SIG-M5 treated with dmso at 0.1 percent for 504 hours (cell line): ENCODE data around the gene HDHD3.
A peak's percentile ranks its signal among the peaks of the same experiment; 100 is the strongest.
"Not testable (repeated sequence)": the region's sequence is repeated elsewhere in the genome, so short reads cannot be mapped to it uniquely, and the experiment has no call there.

Experiments used
- DNase-seq: peaks from one replicate; lab custom pipeline; 2025; ENCODE audit not compliant: unreplicated experiment; lab: John Stamatoyannopoulos, UW

Gene HDHD3, protein sequence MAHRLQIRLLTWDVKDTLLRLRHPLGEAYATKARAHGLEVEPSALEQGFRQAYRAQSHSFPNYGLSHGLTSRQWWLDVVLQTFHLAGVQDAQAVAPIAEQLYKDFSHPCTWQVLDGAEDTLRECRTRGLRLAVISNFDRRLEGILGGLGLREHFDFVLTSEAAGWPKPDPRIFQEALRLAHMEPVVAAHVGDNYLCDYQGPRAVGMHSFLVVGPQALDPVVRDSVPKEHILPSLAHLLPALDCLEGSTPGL

DNA sequence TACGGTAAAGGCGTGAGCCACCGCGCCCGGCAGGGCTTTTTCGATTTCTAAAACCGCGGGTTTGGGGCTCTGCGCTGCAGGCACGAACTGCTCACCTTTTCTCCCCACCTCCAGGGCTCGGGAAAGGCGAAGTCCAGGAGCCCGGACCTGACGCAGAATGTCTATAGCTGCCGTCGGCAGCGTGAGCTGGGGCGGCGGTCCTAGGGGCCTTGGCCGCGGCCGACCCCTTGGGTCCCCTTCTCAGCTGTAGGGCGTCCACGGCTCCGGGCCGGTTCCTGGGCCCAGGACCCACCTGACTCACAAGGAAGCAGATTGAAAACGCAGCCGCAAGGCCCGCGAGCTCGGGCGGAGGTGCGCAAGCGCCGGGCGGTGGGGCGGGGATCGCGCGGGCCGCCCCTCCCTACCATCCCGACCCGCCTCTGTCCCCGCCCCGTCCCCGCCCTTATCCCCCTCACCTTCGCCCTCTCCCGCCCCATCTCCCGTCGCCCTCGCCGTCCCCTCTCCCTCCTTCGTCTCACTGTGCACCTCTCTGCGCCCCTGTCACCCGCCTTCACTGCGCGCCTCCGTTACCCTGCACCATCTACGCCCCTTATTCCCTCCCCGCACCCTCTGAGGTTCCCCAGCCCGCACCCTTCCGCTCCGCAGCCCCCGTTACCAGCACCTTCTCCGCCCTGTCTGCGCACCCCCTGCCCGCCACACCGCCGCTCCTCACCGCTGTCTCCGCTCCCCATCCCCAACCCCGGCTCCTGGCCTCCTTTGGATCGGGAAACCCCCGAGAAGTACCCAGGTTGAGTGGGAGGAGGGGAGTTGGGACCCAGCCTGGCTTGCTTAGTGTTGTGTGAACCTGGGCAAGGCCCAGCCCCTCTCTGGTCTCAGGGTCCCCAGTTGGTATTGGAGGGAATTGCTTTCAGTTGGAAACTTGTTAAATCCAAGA lies at the start of gene HDHD3:
HDHD3 (minus strand) TSS at position 353 of the 934 bp plus-strand sequence. CDS start 2,632 bp downstream, outside the sequence.
- DNase-seq = peak; percentile 63

DNA sequence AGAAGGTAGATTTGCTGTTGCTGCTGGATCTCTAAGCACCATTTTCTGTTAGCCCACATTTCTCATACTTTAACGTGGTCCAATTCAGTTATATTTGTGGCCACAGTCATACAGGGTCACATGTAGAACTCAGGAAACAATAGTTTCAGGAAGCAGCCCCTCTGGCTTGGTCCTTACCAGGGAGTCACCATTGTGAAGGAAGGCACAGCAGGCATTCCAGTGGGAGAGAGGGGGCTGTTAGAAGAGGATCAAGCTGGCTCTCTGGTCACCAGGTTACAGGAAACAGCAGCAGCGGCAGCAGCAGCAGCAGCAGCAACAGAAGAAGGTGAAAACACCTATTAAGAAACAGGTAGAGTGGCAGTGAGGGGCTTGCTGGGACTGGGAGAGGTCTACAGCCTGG lies 48.3 kb upstream of the HDHD3 start:
- DNase-seq = no peak

GRCh38 chr9:113421726-113422125 lies 44.9 kb upstream of the HDHD3 start:
- DNase-seq = no peak

DNA sequence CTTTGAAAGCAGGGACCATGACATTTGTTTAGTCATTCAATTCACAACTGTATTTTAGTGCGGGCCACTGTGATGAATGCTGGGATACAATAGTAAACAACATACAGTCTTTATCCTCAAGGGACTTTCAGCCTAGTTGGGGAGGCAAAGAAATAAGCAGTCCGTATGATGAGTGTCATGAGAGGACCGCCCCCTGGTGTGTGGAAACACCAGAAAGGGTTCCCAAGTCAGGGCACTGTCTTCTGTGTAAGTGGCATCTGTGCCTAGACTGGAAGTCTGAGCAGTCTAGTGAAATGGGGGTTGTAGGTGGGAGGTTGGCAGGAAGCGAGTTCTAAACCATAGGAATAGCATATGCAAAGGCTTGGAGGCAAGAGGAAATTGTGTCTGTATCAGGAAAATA lies 40.6 kb upstream of the HDHD3 start:
- DNase-seq = no peak

DNA sequence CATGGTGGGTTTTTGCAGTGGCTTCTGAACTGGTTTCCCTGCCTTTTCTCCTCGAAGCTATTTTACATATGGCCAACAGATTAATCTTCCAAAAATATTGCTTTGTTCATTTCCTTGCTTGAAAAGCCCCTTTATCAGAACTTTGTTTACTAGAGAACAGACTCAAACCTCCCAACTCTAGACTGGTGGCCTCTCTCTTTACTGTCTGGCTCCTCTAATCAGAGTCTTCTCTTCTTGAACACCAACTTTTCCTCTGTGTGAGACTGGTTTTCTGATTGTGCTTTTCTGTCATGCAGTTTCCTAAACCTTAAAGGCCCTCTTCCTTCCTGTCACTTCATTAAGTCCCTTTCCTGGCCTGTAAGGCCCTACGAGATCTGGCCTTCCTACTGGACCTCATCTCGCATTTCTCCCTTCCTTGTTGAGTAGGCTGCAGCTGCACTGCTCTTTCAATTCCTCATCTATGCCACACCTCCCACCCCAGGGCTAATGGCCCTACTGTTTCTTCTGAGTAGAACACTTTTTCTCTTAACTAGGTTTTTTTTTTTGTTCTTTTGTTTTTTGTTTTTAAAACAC lies 39.4 kb upstream of the HDHD3 start:
- DNase-seq = peak; percentile 55

GRCh38 chr9:113410207-113410864 lies 33.5 kb upstream of the HDHD3 start, which contains the start of the genes C9orf43 and POLE3:
Gene C9orf43, plus strand, starts transcription at chr9:113410747. Its CDS starts 2,747 bp downstream, at chr9:113413494.
Gene POLE3, minus strand, starts transcription at chr9:113410675. Its CDS starts 382 bp downstream, at chr9:113410293.
- DNase-seq = peak; percentile 94

DNA sequence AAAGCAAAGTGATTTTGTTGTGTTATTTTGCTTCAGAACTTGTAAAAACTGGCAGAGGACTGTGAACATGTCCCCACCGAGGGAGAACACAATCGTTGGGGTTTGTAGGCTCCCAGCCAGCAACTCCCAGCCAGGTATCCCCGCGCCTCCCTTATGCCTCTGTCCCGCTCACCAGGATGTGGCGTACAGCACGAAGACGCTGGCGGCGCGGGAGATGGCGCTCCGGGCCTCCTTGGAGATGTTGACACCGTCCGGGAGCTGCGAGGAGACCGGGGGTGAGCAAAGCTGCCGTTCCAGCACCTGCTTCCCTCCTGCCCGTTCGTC lies 33.1 kb upstream of the HDHD3 start:
- DNase-seq = no peak

DNA sequence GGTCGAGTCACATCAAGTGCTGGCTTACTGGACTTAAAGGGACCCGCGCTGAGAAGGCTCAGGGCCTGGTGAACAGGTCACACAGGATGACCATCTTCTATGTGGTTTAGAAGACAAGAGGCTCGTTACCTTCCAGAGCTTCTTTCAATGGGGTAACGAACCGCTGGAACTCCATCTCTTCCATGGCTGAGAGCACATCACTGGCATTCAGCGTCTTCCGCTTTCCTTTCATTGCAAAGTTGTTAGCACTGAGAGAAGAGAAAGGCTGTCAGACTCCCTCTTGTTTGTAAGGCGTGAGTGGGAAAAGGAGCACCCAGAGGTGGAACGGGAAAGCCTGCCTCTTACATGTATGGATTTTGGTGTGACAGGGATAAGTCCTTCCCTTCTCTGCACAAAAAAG lies 32.7 kb upstream of the HDHD3 start:
- peak; percentile 15 for DNase-seq

GRCh38 chr9:113406873-113407511 lies 30.2 kb upstream of the HDHD3 start:
- DNase-seq = peak; percentile 77

DNA sequence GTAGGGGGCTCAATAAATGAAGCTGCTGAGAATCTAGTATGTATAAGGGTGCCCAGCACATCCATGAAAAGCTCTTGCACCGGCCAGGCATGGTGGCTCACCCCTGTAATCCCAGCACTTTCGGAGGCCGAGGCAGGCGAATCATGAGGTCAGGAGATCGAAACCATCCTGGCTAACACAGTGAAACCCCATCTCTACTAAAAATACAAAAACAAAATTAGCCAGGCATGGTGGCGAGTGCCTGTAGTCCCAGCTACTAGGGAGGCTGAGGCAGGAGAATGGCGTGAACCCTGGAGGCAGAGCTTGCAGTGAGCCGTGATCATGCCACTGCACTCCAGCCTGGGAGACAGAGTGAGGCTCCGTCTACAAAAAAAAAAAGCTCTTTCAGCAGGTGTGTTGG lies 29.6 kb upstream of the HDHD3 start:
- DNase-seq = not testable (repeated sequence)

DNA sequence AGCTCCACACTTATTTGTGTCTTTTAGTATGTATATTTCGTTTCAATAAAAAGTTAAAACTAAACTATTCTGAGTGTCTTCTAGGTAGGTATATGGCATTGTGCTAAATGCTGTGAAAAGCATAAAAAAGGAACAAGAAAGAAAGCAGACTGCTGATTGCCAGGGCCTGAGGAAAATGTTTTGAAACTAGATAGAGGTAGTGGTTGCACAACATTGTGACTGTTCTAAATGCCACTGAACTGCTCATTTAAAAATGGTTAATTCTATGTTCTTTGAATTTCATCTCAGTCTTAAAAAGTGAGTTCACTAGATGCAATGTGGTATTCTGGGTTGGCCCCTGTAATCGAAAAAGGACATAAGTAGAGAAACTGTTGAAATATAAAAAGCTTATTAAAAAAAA lies 26.9 kb upstream of the HDHD3 start:
- peak; percentile 92 for DNase-seq

DNA sequence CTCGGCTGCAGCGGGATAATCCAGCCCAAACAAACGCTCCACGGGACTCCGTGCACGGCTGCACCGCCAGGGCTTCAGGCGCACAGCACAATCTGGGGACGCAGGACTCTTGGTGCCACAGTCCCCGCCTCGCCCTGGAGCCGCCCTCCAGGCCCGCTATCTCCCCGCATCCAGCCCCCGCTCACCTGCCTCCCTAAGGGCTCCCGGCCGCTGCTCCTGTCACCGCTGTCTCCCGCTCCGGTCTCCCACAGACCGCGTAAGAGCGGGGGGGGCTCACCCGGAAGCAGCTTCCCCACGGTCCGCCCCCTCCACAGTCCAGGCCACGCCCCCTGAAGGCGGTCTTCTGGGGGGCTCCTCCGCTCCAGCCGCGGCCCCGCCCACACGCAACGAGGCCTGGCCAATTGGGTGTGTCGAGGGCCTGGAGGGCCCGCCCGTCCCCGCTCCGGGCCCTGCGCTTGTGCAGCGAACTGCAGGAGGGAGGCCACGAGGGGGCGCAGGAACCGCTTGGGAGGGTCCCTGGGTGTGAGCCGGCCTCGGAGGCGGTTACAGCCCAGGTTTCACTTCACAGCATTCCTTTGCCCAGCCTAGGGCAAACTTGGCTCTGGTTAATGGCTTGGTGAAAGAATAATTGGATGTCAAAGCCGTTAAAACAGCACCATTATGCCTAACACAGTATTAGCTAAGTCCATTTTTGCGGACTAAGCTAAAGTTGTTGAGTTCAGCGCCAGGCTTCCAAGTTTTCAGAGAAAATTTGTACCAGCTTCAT lies 24.4 kb upstream of the HDHD3 start, which contains the start of gene ALAD:
ALAD (minus strand) TSS at position 258 of the 766 bp plus-strand sequence. CDS start 7,725 bp downstream, outside the sequence.
- peak; percentile 95 for DNase-seq

GRCh38 chr9:113399646-113400200 lies 22.9 kb upstream of the HDHD3 start:
- DNase-seq = no peak

DNA sequence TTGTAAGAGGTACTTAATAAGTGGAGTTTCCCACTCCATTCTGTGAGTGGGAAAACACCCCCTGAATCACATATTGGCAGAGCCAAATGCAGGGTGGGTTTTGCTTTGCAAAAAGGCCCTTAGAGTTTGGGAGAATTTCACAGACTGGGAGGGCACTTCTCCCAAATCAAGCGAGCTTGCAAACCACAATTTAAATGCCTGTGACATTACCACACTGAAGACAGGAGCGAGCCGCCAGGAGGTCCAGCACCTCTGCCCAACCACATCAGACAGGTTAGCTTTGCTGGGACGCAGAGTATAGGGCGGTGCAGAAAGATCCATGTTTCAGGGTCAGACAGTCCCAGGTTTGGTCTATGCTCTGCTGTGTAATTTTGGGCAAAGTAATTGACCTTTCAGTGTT lies 22.0 kb upstream of the HDHD3 start:
- DNase-seq = no peak

- no peak for DNase-seq
Measured at GRCh38 chr9:113397203-113397631, 20.4 kb upstream of the HDHD3 start.

DNA sequence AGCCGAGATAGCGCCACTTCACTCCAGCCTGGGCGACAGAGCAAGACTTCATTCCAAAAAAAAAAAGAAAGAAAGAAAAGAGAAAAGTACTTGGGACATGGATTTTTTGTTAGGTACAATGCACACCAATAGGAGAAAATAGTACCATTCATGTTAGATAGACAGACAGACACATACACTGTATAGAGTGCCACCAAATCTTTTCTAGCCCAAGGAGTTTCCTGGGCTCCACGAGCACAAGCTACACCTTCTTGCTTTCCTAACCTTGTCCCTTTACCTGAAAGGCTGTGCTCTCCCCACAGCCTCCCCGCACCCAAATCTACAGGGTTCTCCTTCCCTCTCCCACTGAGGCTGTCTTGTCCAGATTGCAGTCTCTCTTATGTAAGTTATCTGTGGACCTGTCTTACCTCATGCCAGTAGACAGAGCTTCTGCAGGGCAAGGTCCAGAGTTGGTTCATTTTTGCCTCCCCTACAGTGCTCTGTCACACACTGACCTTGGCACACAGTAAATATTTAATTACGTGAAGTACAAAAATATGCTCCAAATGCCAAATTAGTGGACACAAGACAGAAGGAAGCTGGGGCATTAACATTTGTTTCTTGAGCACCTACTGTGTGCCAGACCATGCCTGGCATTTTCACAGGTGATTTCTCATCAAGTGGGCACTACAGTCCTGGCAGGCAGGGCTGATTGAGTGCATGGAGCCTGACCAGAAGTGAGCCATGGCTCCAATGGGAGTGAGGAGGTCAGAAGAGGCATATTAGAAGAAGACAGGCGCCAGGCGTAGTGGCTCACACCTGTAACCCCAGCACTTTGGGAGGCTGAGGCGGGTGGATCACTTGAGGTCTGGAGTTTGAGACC lies 18.4 kb upstream of the HDHD3 start:
- no peak for DNase-seq

DNA sequence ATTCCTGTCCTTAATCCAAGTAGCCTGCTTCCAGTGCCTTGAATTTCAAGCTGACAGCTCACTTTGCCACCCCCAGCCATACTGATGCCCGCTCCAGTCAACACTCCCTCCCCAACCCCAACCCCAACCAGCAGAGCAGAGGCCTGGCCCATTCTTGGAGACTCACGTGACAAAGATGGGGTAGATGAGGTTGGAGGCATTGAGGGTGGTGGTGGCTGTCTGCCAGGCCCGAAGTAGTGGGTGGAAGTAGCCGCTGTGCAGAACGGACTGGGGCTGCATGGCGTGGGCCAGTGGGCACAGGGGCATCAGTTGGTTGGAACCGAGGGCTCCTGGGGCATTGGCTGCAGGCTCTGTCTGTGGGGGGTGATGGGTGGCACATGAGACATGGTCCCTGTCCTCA lies 16.5 kb upstream of the HDHD3 start:
- no peak for DNase-seq

- no peak for DNase-seq
Measured at GRCh38 chr9:113391917-113392316, 15.1 kb upstream of the HDHD3 start.
